HepG2 (cell line): ENCODE data around the gene PDIA5. TPM values are rescaled to one million over a fixed set of nuclear protein-coding genes. Genes with fewer than 3 reads are reported as not detected.

Experiments
- ATAC-seq: fragments of 200-7000 bp; cut with Tn5 transposase; 3 replicates; pipeline ENCODE4 v1.9.1; 2020; ENCODE audit warnings: mild to moderate bottlenecking, moderate library complexity
- BruUV-seq: library from RNA; stranded (reverse); fragments of 400-500 nt; replicated peaks from 2 replicates; lab custom pipeline; 2021; lab: Mats Ljungman, UMichigan
- CTCF ChIA-PET: fragments of 300-600 bp; formaldehyde crosslinking; extraction: SDS; loops from one replicate; lab custom pipeline; 2021; ENCODE audit warnings: low total read pairs, inconsistent platforms, low intra/inter-chr PET ratio; lab: Yijun Ruan, JAX
- POLR2A ChIA-PET: fragments of 350-600 bp; sonication (Branson Sonifier 250); formaldehyde crosslinking; loops from one replicate; lab custom pipeline; 2020; ENCODE audit warnings: antibody characterized with exemption, inconsistent platforms; lab: Yijun Ruan, JAX
- DNase-seq: peaks from one replicate; pipeline ENCODE4 v3.0.0-alpha.2; 2015; ENCODE audit warnings: low spot score
- FAIRE-seq: peaks from 3 replicates; lab custom pipeline; 2011; peaks lifted over from hg19 to GRCh38; lab: Jason Lieb, UNC
- H2AFZ ChIP-seq: one replicate; pipeline ENCODE4 v1.6.1; 2011; ENCODE audit warnings: low read length, inconsistent platforms
- H3K27ac ChIP-seq: fragments of 300-600 bp; 3 replicates; pipeline ENCODE4 v1.8.0; 2011; ENCODE audit warnings: mixed run types, mild to moderate bottlenecking, mixed read lengths, low read length, inconsistent platforms; ENCODE audit not compliant: insufficient read depth; ENCODE audit errors: extremely low read length
- H3K27me3 ChIP-seq, 2 experiments: fragments of 200-600 bp in 1 of 2; 2 replicates in 1 of 2; 3 replicates in 1 of 2; pipeline versions ENCODE4 v1.6.0 to v1.8.0; 2011; ENCODE audit warnings: low read length in 2 of 2, mild to moderate bottlenecking in 2 of 2, moderate library complexity in 2 of 2, inconsistent platforms in 1 of 2; ENCODE audit not compliant: insufficient read depth in 2 of 2, control insufficient read depth in 1 of 2
- H3K36me3 ChIP-seq, 2 experiments: fragments of 200-600 bp in 1 of 2; replicated peaks in 1 of 2; 2 replicates in 1 of 2; 3 replicates in 1 of 2; pipeline versions ENCODE4 v1.5.1 to v1.8.0; 2011; ENCODE audit warnings: low read length in 2 of 2, inconsistent platforms in 1 of 2; ENCODE audit not compliant: insufficient read depth in 2 of 2, control insufficient read depth in 1 of 2
- H3K4me1 ChIP-seq: 2 replicates; pipeline ENCODE4 v1.5.1; 2012; ENCODE audit warnings: low read length, inconsistent platforms; ENCODE audit not compliant: insufficient read depth
- H3K4me2 ChIP-seq: 2 replicates; pipeline ENCODE4 v1.6.0; 2011; ENCODE audit warnings: low read depth, low read length, inconsistent platforms
- H3K4me3 ChIP-seq, 3 experiments: fragments of 200-600 bp in 1 of 3; sonication (generic), shearing (Covaris generic) in 1 of 3; replicated peaks in 1 of 3; 2 replicates each; pipeline ENCODE4 v1.5.1; 2011 to 2016; ENCODE audit warnings: low read length in 3 of 3, inconsistent platforms in 2 of 3, low read depth in 2 of 3, mild to moderate bottlenecking in 2 of 3, control low read depth in 1 of 3, mixed read lengths in 1 of 3; ENCODE audit not compliant: insufficient read depth in 1 of 3
- H3K79me2 ChIP-seq: one replicate; pipeline ENCODE4 v1.6.1; 2011; ENCODE audit warnings: low read length, inconsistent platforms; ENCODE audit not compliant: insufficient read depth
- H3K9ac ChIP-seq: 2 replicates; pipeline ENCODE4 v1.6.0; 2011; ENCODE audit warnings: mild to moderate bottlenecking, low read depth, low read length, inconsistent platforms; ENCODE audit not compliant: insufficient read depth
- H3K9me3 ChIP-seq: 2 replicates; pipeline ENCODE4 v1.5.1; 2012; ENCODE audit warnings: mild to moderate bottlenecking, low read length
- H4K20me1 ChIP-seq: 2 replicates; pipeline ENCODE4 v1.6.0; 2011; ENCODE audit warnings: inconsistent platforms, mild to moderate bottlenecking, low read length, moderate library complexity; ENCODE audit not compliant: insufficient read depth
- ETV6 ChIP-seq: sonication (generic); formaldehyde crosslinking; conservative IDR thresholded peaks from 2 replicates; pipeline ENCODE4 v1.4.0; 2020; ENCODE audit warnings: missing genetic modification reagents
- FOSL1 ChIP-seq: sonication (generic); formaldehyde crosslinking; IDR thresholded peaks from 2 replicates; pipeline ENCODE4 v1.9.0; 2021; ENCODE audit warnings: missing genetic modification reagents, borderline replicate concordance
- KLF13 ChIP-seq: sonication (generic); formaldehyde crosslinking; IDR thresholded peaks from 2 replicates; pipeline ENCODE4 v1.4.0; 2020; ENCODE audit warnings: mild to moderate bottlenecking, missing genetic modification reagents
- MEIS2 ChIP-seq: sonication (generic); formaldehyde crosslinking; IDR thresholded peaks from 2 replicates; pipeline ENCODE4 v1.9.0; 2021; ENCODE audit warnings: mild to moderate bottlenecking, missing genetic modification reagents
- SNAI1 ChIP-seq: sonication (generic); formaldehyde crosslinking; IDR thresholded peaks from 2 replicates; pipeline ENCODE4 v1.5.0; 2020; ENCODE audit warnings: mild to moderate bottlenecking, missing genetic modification reagents, borderline replicate concordance
- SNRNP70 ChIP-seq: fragments of 200-400 bp; formaldehyde crosslinking; IDR thresholded peaks from 2 replicates; pipeline ENCODE4 v1.6.1; 2017; ENCODE audit warnings: mild to moderate bottlenecking, low read depth, low read length, moderate library complexity
- TFDP2 ChIP-seq: sonication (generic); formaldehyde crosslinking; IDR thresholded peaks from 2 replicates; pipeline ENCODE4 v1.4.0; 2020; ENCODE audit warnings: missing genetic modification reagents
- THAP9 ChIP-seq: sonication (generic); formaldehyde crosslinking; IDR thresholded peaks from 2 replicates; pipeline ENCODE4; 2020; ENCODE audit warnings: missing genetic modification reagents, mild to moderate bottlenecking, borderline replicate concordance
- ZNF564 ChIP-seq: sonication (generic); formaldehyde crosslinking; IDR thresholded peaks from 2 replicates; pipeline ENCODE4 v1.8.1; 2023; ENCODE audit warnings: mild to moderate bottlenecking, missing genetic modification reagents
- ZNF639 ChIP-seq: conservative IDR thresholded peaks from 2 replicates; pipeline ENCODE4 v1.6.1; 2018; ENCODE audit warnings: missing genetic modification reagents
- WGBS: methylation state at CpG from one replicate; pipeline ENCODE4 v1.1.6; 2017; ENCODE audit warnings: low lambda C conversion rate; 5-methylcytosine and 5-hydroxymethylcytosine counted together
- in situ Hi-C: cut with HindIII; loops from 2 replicates; pipeline ENCODE4 v1.10.0; 2017; ENCODE audit warnings: low pct_unique_long_range_greater_than_20kb; ENCODE audit not compliant: extremely low pct_ligation_motif_present
- intact Hi-C: fragments of 100-400 bp; cut with micrococcal nuclease; formaldehyde crosslinking; loops from one replicate; pipeline ENCODE4 v1.10.0; 2022; ENCODE audit not compliant: unreplicated experiment
- polyA plus RNA-seq, 8 experiments: library from polyadenylated mRNA; depleted of rRNA in 3 of 8; stranded (reverse) in 7 of 8; unstranded in 1 of 8; fragments of >200 nt; fragmentation: Illumina TruSeq in 4 of 8; extraction: Trizol in 4 of 8; gene quantifications; 2 replicates each; pipeline versions ENCODE4 v1.2.1 to v1.2.3, GENCODE V29; 2011 to 2016; ENCODE audit warnings: low read depth in 4 of 8, missing spikeins in 1 of 8, mixed read lengths in 1 of 8; ENCODE audit not compliant: insufficient read depth in 1 of 8
- total RNA-seq, 5 experiments: library from RNA; depleted of rRNA; stranded (reverse); fragments of >200 nt; fragmentation: Illumina TruSeq; extraction: Trizol; gene quantifications; 2 replicates each; pipeline ENCODE4 v1.2.3, GENCODE V29; 2016; ENCODE audit warnings: low read depth in 1 of 5
- TF ChIP-seq, protein P1 (sequence below): sonication (generic); formaldehyde crosslinking; IDR thresholded peaks from 2 replicates; pipeline ENCODE4 v1.4.0; 2020; ENCODE audit warnings: missing genetic modification reagents
- TF ChIP-seq, protein P2 (sequence below): sonication (generic); formaldehyde crosslinking; IDR thresholded peaks from 2 replicates; pipeline ENCODE4 v1.4.0; 2020; ENCODE audit warnings: missing genetic modification reagents

PDIA5 gene
- total and polyA plus RNA-seq, 2 of the 13 experiments (the other 11 are each of a cell fraction or from before 2014, with no cell fraction given), result 51.3 to 74.3 TPM

- H3K9ac ChIP-seq, result no peak overlapping the region
- in situ Hi-C loops (no loop called here), intact Hi-C loops (no loop called here)
- ChIA-PET CTCF (no interaction called here), POLR2A (no interaction called here)
- DNase-seq (no peak), ATAC-seq (no peak), FAIRE-seq (no peak)
- H2AFZ ChIP-seq, result no peak overlapping the region
- WGBS, result 52% methylated on average over 5 of the region's 7 CpGs
- no peaks in the 10 kb centered on the region for H4K20me1 ChIP-seq
- H3K27me3 ChIP-seq, result peaks cover 8 to 72% of the 10 kb centered on the region in 2 experiments
- H3K36me3 ChIP-seq, result no peaks in the 10 kb centered on the region
- H3K4me3 ChIP-seq, result no peak overlapping the region
- TF ChIP-seq, protein P1, sequence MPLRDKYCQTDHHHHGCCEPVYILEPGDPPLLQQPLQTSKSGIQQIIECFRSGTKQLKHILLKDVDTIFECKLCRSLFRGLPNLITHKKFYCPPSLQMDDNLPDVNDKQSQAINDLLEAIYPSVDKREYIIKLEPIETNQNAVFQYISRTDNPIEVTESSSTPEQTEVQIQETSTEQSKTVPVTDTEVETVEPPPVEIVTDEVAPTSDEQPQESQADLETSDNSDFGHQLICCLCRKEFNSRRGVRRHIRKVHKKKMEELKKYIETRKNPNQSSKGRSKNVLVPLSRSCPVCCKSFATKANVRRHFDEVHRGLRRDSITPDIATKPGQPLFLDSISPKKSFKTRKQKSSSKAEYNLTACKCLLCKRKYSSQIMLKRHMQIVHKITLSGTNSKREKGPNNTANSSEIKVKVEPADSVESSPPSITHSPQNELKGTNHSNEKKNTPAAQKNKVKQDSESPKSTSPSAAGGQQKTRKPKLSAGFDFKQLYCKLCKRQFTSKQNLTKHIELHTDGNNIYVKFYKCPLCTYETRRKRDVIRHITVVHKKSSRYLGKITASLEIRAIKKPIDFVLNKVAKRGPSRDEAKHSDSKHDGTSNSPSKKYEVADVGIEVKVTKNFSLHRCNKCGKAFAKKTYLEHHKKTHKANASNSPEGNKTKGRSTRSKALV (CRISPR knock-in tag), result no peak
- TF ChIP-seq MEIS2, result no peak
- TF ChIP-seq THAP9 (CRISPR knock-in tag), result no peak
- TF ChIP-seq ZNF639 (CRISPR knock-in tag), result no peak
- TF ChIP-seq KLF13, result no peak
- TF ChIP-seq, protein P2, sequence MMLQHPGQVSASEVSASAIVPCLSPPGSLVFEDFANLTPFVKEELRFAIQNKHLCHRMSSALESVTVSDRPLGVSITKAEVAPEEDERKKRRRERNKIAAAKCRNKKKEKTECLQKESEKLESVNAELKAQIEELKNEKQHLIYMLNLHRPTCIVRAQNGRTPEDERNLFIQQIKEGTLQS (CRISPR knock-in tag), result no peak
- no peak for TF ChIP-seq SNAI1 (CRISPR knock-in tag)
- no peak for TF ChIP-seq ZNF564 (CRISPR knock-in tag)
- TF ChIP-seq SNRNP70, result no peak
- no peak for TF ChIP-seq ETV6 (CRISPR knock-in tag)
- TF ChIP-seq FOSL1 (CRISPR knock-in tag), result no peak
- no peak for TF ChIP-seq TFDP2 (CRISPR knock-in tag)
- H3K9me3 ChIP-seq, result no peaks in the 10 kb centered on the region
- no peak overlapping the region for H3K4me2 ChIP-seq
- peaks cover under 1% of the 10 kb centered on the region; the same call in 1 of the 2 replicates for H3K4me1 ChIP-seq
- H3K27ac ChIP-seq, result no peak overlapping the region
- H3K79me2 ChIP-seq, result no peaks in the 10 kb centered on the region
- BruUV-seq, result no TSS peak
Observed at GRCh38 chr3:123021388-123021787, 45.4 kb upstream of the PDIA5 start.
